ENCODE data around the gene SLC27A4. TPM values are rescaled to one million over a fixed set of nuclear protein-coding genes. Genes with fewer than 3 reads are reported as not detected.

Gene SLC27A4
- polyA plus RNA-seq, 4 donors: 17.3 to 24.0 (median 18.2) TPM

Other genes with a start within 250 kb of the SLC27A4 start
- gene PTGES2, start 212.8 kb upstream of the SLC27A4 start, polyA plus RNA-seq (ENCODE audit: insufficient read length in 4 of 4): 10 to 100 TPM; 40.7 to 66.7 (median 44.3) TPM
- gene LCN2, start 191.1 kb upstream of the SLC27A4 start, polyA plus RNA-seq (ENCODE audit: insufficient read length in 4 of 4): 1 to 10 TPM in 2 of 4 donors, under 1 TPM in 2; 0.43 to 1.9 (median 0.89) TPM
- gene BBLN, start 180.3 kb upstream of the SLC27A4 start, polyA plus RNA-seq (ENCODE audit: insufficient read length in 4 of 4): 10 to 100 TPM; 42.3 to 62.6 (median 45.8) TPM
- gene CIZ1, start 149.0 kb upstream of the SLC27A4 start, polyA plus RNA-seq (ENCODE audit: insufficient read length in 4 of 4): 100 to 1,000 TPM; 112 to 126 (median 114) TPM
- gene DNM1, start 137.1 kb upstream of the SLC27A4 start, polyA plus RNA-seq (ENCODE audit: insufficient read length in 4 of 4): 100 to 1,000 TPM in 1 of 4 donors, 10 to 100 TPM in 3; 79.9 to 107 (median 89.6) TPM
- gene GOLGA2, start 64.5 kb upstream of the SLC27A4 start, polyA plus RNA-seq (ENCODE audit: insufficient read length in 4 of 4): 10 to 100 TPM; 77.0 to 86.5 (median 78.7) TPM
- gene SWI5, start 64.3 kb upstream of the SLC27A4 start, polyA plus RNA-seq (ENCODE audit: insufficient read length in 4 of 4): 10 to 100 TPM; 26.8 to 37.5 (median 29.9) TPM
- 10 to 100 TPM; 38.9 to 42.9 (median 41.5) TPM for gene TRUB2, start 18.1 kb upstream of the SLC27A4 start, polyA plus RNA-seq (ENCODE audit: insufficient read length in 4 of 4)
- gene COQ4, start 17.7 kb upstream of the SLC27A4 start, polyA plus RNA-seq (ENCODE audit: insufficient read length in 4 of 4): 10 to 100 TPM; 54.8 to 70.1 (median 61.4) TPM
- gene URM1, start 30.8 kb downstream of the SLC27A4 start, polyA plus RNA-seq (ENCODE audit: insufficient read length in 4 of 4): 10 to 100 TPM; 52.0 to 65.8 (median 58.0) TPM
- 10 to 100 TPM; 37.9 to 50.5 (median 40.8) TPM for gene CERCAM, start 80.3 kb downstream of the SLC27A4 start, polyA plus RNA-seq (ENCODE audit: insufficient read length in 4 of 4)
- gene ODF2, start 115.5 kb downstream of the SLC27A4 start, polyA plus RNA-seq (ENCODE audit: insufficient read length in 4 of 4): 10 to 100 TPM; 39.9 to 46.6 (median 41.6) TPM
- gene GLE1, start 164.2 kb downstream of the SLC27A4 start, polyA plus RNA-seq (ENCODE audit: insufficient read length in 4 of 4): 10 to 100 TPM; 28.0 to 31.5 (median 30.4) TPM
- gene SPTAN1, start 212.1 kb downstream of the SLC27A4 start, polyA plus RNA-seq (ENCODE audit: insufficient read length in 4 of 4): 100 to 1,000 TPM; 301 to 363 (median 329) TPM